ENCODE measurements around the gene ASAP2.

Gene ASAP2

DNA sequence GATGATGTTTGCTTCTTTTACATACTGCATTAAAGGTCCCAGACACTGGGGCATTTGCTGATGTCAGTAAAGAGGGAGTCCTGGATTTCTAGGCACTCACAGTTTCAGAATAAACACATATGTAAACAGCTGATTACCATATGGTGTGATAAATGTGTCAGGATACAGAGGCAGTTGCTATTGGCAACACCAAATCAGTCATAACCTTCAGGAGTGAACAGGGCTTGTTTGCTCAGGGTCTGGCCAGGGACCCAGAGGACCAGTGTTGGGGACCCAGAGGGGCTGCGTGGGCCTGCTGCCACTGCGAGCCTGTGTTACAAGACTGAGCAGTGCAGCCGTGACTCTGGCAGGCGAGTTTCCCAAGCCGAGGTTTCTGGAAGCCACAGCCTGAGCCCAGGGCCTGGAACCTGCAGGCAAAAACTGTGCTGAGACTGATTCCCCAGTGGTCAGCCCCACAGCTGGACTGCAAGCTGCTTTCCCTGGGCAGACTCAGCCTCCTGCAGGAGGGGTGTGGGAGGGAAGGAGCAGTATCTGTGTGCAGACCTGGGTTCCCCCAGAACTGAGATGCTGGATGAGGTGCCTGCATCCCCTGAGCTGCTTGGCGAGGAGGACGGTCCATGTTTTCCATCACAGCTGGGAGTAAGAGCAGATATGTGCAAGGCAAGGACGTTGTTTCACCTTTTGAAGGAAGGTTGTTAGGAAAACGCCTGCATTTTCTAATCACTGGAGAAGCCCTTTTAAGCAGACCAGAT lies 23.6 kb downstream of the ASAP2 start:
- TF ChIP-seq, protein P1, sequence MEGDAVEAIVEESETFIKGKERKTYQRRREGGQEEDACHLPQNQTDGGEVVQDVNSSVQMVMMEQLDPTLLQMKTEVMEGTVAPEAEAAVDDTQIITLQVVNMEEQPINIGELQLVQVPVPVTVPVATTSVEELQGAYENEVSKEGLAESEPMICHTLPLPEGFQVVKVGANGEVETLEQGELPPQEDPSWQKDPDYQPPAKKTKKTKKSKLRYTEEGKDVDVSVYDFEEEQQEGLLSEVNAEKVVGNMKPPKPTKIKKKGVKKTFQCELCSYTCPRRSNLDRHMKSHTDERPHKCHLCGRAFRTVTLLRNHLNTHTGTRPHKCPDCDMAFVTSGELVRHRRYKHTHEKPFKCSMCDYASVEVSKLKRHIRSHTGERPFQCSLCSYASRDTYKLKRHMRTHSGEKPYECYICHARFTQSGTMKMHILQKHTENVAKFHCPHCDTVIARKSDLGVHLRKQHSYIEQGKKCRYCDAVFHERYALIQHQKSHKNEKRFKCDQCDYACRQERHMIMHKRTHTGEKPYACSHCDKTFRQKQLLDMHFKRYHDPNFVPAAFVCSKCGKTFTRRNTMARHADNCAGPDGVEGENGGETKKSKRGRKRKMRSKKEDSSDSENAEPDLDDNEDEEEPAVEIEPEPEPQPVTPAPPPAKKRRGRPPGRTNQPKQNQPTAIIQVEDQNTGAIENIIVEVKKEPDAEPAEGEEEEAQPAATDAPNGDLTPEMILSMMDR (IDR thresholded peaks at IDR 0.05; ENCODE audit: control insufficient read depth, insufficient read depth, low read depth, low read length, missing control alignments), result peak; percentile 18
- DNase-seq (ENCODE audit: low read depth), result no peak
- H3K4me3 ChIP-seq (ENCODE audit: control insufficient read depth, low read depth, low read length), result no peak overlapping the region

DNA sequence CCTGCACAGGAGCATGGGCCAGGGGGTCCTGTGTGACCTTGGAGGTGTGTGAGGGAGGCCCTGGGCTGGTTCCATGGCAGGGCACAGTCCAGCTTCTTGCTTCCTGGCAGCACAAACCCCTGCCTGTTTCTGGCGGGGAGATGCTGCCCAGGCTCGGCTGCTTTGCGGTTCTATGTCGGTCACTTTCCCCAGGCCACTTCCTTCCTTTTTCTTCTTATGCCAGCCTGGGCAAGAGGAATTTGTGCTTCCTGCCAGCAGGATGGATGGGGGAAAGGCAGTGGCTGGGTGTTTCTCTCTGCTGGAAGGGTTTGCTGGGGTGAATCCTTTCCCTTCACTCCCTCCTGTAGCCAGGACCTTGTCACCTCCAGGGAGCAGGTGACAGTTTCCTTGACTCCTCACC lies 24.3 kb downstream of the ASAP2 start:
- TF ChIP-seq, protein P1 (IDR thresholded peaks at IDR 0.05; ENCODE audit: control insufficient read depth, insufficient read depth, low read depth, low read length, missing control alignments), result no peak
- H3K4me3 ChIP-seq (ENCODE audit: control insufficient read depth, low read depth, low read length), result no peak overlapping the region
- no peak for DNase-seq (ENCODE audit: low read depth)

DNA sequence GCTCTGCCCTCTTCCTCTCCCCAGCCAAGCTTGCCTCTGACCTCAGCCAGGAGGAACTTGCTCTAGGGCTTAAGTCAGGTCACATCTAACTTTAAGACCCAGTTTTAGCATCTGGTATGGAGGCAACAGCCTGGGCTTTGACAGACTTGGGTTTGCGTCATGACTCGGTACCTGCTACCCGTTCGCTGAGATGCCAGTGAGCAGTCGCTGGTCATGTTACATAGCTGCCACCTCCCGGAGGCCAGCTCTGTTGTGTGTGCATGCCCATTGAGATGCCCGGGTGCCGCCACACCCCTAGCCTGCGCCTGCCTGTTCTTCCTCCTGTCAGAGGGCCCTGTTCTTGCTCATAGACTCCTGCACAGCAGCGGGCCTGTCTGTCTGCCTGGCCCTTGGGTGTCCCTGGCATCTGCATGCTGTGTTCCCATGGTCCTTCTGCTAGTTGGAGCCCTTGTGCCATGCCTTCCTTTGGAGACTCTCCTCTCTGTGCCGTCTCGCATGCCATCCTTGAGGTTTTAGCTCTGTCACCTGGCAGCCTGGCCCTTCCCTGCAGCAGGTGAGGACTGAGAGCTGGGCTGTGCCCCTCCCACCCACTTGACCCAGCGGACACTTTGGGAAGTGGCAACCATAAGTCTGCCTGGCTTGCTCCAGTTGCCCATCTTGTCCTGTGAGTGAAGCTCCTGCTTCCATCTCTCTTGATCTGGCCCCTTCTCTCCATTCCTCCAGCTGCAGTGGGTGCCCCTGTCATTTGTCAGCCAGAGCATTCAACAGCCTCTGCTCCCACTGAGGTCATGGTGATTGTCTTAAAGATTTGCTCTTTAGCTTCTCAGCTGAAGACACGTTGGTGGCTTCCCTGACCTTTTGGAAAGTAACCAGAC lies 24.9 kb downstream of the ASAP2 start:
- H3K4me3 ChIP-seq (ENCODE audit: control insufficient read depth, low read depth, low read length), result no peak overlapping the region
- no peak for DNase-seq (ENCODE audit: low read depth)
- TF ChIP-seq, protein P1 (IDR thresholded peaks at IDR 0.05; ENCODE audit: control insufficient read depth, insufficient read depth, low read depth, low read length, missing control alignments), result no peak

DNA sequence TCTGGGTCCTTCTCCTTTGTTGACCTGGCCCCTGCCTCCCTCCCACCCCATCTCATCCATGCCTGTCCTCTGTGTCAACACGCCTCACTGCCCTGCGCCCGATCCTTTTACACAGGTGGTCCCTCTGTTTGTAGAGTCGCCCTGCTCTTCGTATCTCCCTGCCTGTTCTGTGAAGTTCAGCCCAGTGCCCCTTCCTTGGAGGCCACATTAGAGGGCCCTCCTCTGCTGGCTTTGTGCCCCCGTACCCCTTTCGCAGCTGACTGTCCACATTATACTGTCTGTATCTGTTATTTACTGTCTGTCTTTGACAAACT lies 25.5 kb downstream of the ASAP2 start:
- TF ChIP-seq, protein P1 (IDR thresholded peaks at IDR 0.05; ENCODE audit: control insufficient read depth, insufficient read depth, low read depth, low read length, missing control alignments), result no peak
- H3K4me3 ChIP-seq (ENCODE audit: control insufficient read depth, low read depth, low read length), result no peak overlapping the region
- DNase-seq (ENCODE audit: low read depth), result no peak

DNA sequence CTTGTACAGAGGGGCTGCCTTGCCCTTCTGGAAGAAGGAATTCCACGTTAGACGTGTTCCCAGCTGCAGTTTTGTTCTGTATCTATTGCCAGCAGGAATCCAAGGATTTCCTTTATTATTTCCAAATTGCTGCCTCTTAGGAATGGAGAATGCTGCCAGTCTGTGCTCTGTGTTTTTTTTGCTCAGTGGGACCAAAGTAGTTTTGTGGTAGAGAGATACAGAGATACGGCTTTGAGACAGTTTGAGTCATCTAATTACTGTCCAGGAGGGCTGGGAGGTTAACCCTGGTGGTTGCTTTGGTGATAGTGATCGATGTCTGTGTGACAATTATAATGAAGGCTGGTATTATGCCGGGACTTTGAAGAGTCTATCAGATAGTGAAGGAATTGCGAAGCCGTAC lies 26.3 kb downstream of the ASAP2 start:
- no peak overlapping the region for H3K4me3 ChIP-seq (ENCODE audit: control insufficient read depth, low read depth, low read length)
- TF ChIP-seq, protein P1 (IDR thresholded peaks at IDR 0.05; ENCODE audit: control insufficient read depth, insufficient read depth, low read depth, low read length, missing control alignments), result no peak
- no peak for DNase-seq (ENCODE audit: low read depth)

DNA sequence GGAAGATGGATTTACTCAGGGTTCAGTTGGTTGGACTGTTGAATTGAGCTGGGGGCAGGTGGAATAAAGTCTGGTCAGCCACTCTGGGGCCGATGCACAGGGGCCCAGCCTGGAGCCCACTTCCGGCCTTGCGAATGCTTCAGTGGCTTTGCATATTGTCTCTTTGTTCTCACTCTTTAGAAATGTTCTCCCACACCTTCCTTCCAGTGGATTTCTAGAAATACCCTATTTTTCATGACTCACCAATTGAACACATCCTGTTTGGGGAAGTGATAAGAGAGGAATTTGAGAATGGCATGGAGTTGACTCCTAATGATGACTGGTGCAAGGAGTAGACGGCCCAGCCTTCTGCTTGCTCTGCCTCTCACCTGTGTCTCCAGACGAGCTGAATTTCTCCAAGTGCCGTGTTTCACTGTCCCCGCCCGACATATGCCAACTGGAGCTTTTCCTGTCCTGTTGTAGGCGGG lies 28.1 kb downstream of the ASAP2 start:
- no peak overlapping the region for H3K4me3 ChIP-seq (ENCODE audit: control insufficient read depth, low read depth, low read length)
- TF ChIP-seq, protein P1 (IDR thresholded peaks at IDR 0.05; ENCODE audit: control insufficient read depth, insufficient read depth, low read depth, low read length, missing control alignments), result no peak
- DNase-seq (ENCODE audit: low read depth), result peak; percentile 66
